H1 (cell line): ENCODE results near the gene HDLBP. TPM values are rescaled to one million over a fixed set of nuclear protein-coding genes. Genes with fewer than 3 reads are reported as not detected.

ENCODE experiments used
- ATF2 ChIP-seq: IDR thresholded peaks from 2 replicates; pipeline ENCODE4 v1.6.1; 2012; ENCODE audit warnings: low read length, inconsistent platforms
- BACH1 ChIP-seq: IDR thresholded peaks from 2 replicates; pipeline ENCODE4 v1.6.1; 2012; ENCODE audit warnings: low read length, improper control_type of control experiment
- CBX8 ChIP-seq: fragments of 300-800, 300-1000 bp; sonication (generic); IDR thresholded peaks from 2 replicates; pipeline ENCODE4 v1.7.1; 2016; ENCODE audit warnings: low read depth, low read length, borderline replicate concordance
- CHD2 ChIP-seq: IDR thresholded peaks from 2 replicates; pipeline ENCODE4 v1.6.1; 2012; ENCODE audit warnings: low read length, improper control_type of control experiment
- CTCF ChIP-seq, 3 experiments: IDR thresholded peaks; 1 replicate in 2 of 3; 2 replicates in 1 of 3; pipeline versions ENCODE4 v1.5.1 to v1.6.1; 2011; ENCODE audit warnings: low read length in 3 of 3, mild to moderate bottlenecking in 3 of 3, inconsistent platforms in 2 of 3, low read depth in 1 of 3, moderate library complexity in 1 of 3; ENCODE audit not compliant: insufficient read depth in 1 of 3; ENCODE audit errors: control extremely low read depth in 1 of 3
- EP300 ChIP-seq, 2 experiments: IDR thresholded peaks; 1 replicate in 1 of 2; 2 replicates in 1 of 2; pipeline ENCODE4 v1.6.1; 2011 to 2012; ENCODE audit warnings: low read depth in 2 of 2, low read length in 2 of 2, mild to moderate bottlenecking in 2 of 2, borderline replicate concordance in 1 of 2, inconsistent platforms in 1 of 2, moderate library complexity in 1 of 2
- HDAC2 ChIP-seq, 2 experiments: fragments of 300-600 bp in 1 of 2; sonication (generic) in 1 of 2; IDR thresholded peaks; 2 replicates each; pipeline ENCODE4 v1.6.1; 2011 to 2012; ENCODE audit warnings: low read depth in 2 of 2, low read length in 2 of 2, mild to moderate bottlenecking in 2 of 2, moderate library complexity in 2 of 2, borderline replicate concordance in 1 of 2, inconsistent platforms in 1 of 2
- KDM1A ChIP-seq: fragments of 200-600, 300-600 bp; sonication (generic); IDR thresholded peaks from 2 replicates; pipeline ENCODE4 v1.7.1; 2016; ENCODE audit warnings: mild to moderate bottlenecking, low read length, borderline replicate concordance
- KDM4A ChIP-seq: IDR thresholded peaks from one replicate; pipeline ENCODE4 v1.7.1; 2012; ENCODE audit warnings: low read depth, mild to moderate bottlenecking, moderate library complexity, low read length, inconsistent platforms; ENCODE audit not compliant: severe bottlenecking
- MAX ChIP-seq: IDR thresholded peaks from 2 replicates; pipeline ENCODE4 v1.6.1; 2012; ENCODE audit warnings: inconsistent platforms
- POLR2A ChIP-seq, 2 experiments: IDR thresholded peaks; 1 replicate in 1 of 2; 2 replicates in 1 of 2; pipeline ENCODE4 v1.6.1; 2011; ENCODE audit warnings: low read depth in 2 of 2, low read length in 2 of 2, mild to moderate bottlenecking in 2 of 2; ENCODE audit errors: control extremely low read depth in 1 of 2
- POLR2AphosphoS5 ChIP-seq: IDR thresholded peaks from 2 replicates; pipeline ENCODE4 v1.6.1; 2011; ENCODE audit warnings: low read depth, low read length
- SAP30 ChIP-seq: fragments of 300-600 bp; sonication (generic); IDR thresholded peaks from 2 replicates; pipeline ENCODE4 v1.7.1; 2012; ENCODE audit warnings: low read length, moderate library complexity, mild to moderate bottlenecking, inconsistent platforms; ENCODE audit not compliant: insufficient read depth, insufficient replicate concordance
- SIN3A ChIP-seq, 2 experiments: IDR thresholded peaks in 1 of 2; conservative IDR thresholded peaks in 1 of 2; 2 replicates each; pipeline ENCODE4 v1.6.1; 2011 to 2012; ENCODE audit warnings: low read length in 2 of 2, improper control_type of control experiment in 1 of 2, low read depth in 1 of 2, mild to moderate bottlenecking in 1 of 2
- SP2 ChIP-seq: IDR thresholded peaks from 2 replicates; pipeline ENCODE4 v1.6.1; 2012; ENCODE audit warnings: mild to moderate bottlenecking, low read length, inconsistent platforms
- SRF ChIP-seq: IDR thresholded peaks from 2 replicates; pipeline ENCODE4 v1.6.1; 2011; ENCODE audit warnings: mild to moderate bottlenecking, low read depth, low read length, moderate library complexity
- polyA plus RNA-seq, 7 experiments: library from polyadenylated mRNA; depleted of rRNA in 3 of 7; stranded (reverse) in 5 of 7; unstranded in 2 of 7; fragments of >200 nt in 5 of 7; fragments of 200-250 nt in 2 of 7; gene quantifications; 1 replicate in 5 of 7; 2 replicates in 1 of 7; 4 replicates in 1 of 7; pipeline versions ENCODE4 v1.2.1 to v1.2.3, GENCODE V29; 2011 to 2013; ENCODE audit warnings: missing spikeins in 2 of 7, mixed read lengths in 2 of 7
- total RNA-seq: library from RNA; stranded (reverse); fragmentation: NEBNext Ultra II Directional; extraction: Animal tissue kit (Norgen Biotek cat#: 25700); gene quantifications from 2 replicates; pipeline ENCODE4 v1.2.1, GENCODE V29; 2021
- TF ChIP-seq, protein P1 (sequence below): IDR thresholded peaks from 2 replicates; pipeline ENCODE4 v1.6.1; 2011; ENCODE audit warnings: low read depth, mild to moderate bottlenecking, low read length; ENCODE audit not compliant: insufficient read depth

HDLBP gene
- total and polyA plus RNA-seq, 2 of the 8 experiments (the other 6 are each of a cell fraction or from before 2014, with no cell fraction given): 185 to 360 TPM

GRCh38 chr2:241315093-241315878 lies at the start of gene HDLBP (continued):
- peak in 1 of 2 experiments; percentile 5; a peak in 1 of 3 replicates for TF ChIP-seq EP300 (IDR thresholded peaks at IDR 0.05; ENCODE audit: borderline replicate concordance in 1 of 2, low read depth in 2 of 2, low read length in 2 of 2)
- peak; percentile 34 to 79; a peak in 2 of 4 replicates for TF ChIP-seq SIN3A (conservative IDR thresholded peaks at IDR 0.05 in 1 of 2, IDR thresholded peaks at IDR 0.05 in 1 of 2; ENCODE audit: low read depth in 1 of 2, low read length in 2 of 2)
- TF ChIP-seq KDM1A: 0 out of 2 replicates have a peak, but pooled peaks have one; percentile 6
- no peak for TF ChIP-seq KDM4A
- peak; percentile 59 for TF ChIP-seq CHD2
- TF ChIP-seq BACH1: peak; percentile 65; the same call in 1 of the 2 replicates
- TF ChIP-seq SAP30: peak; percentile 70
- TF ChIP-seq MAX: peak; percentile 55
- no peak for TF ChIP-seq CBX8
- peak in 1 of 2 experiments; percentile 74; a peak in 1 of 4 replicates for TF ChIP-seq HDAC2 (IDR thresholded peaks at IDR 0.05; ENCODE audit: borderline replicate concordance in 1 of 2, low read depth in 2 of 2, low read length in 2 of 2)
- TF ChIP-seq POLR2AphosphoS5: peak; percentile 74
- peak; percentile 74; the same call in 1 of the 2 replicates for TF ChIP-seq SP2
- TF ChIP-seq CTCF (IDR thresholded peaks at IDR 0.05; ENCODE audit: control extremely low read depth in 1 of 3, insufficient read depth in 1 of 3, low read depth in 1 of 3, low read length in 3 of 3): peak; percentile 23 to 72 (median 51); a peak in 3 of 4 replicates
- peak; percentile 34; the same call in 1 of the 2 replicates for TF ChIP-seq SRF
- TF ChIP-seq, protein P1, sequence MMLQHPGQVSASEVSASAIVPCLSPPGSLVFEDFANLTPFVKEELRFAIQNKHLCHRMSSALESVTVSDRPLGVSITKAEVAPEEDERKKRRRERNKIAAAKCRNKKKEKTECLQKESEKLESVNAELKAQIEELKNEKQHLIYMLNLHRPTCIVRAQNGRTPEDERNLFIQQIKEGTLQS: peak; percentile 67
- TF ChIP-seq POLR2A (IDR thresholded peaks at IDR 0.05; ENCODE audit: control extremely low read depth in 1 of 2, low read depth in 2 of 2, low read length in 2 of 2): peak; percentile 66 to 73
- TF ChIP-seq ATF2: no peak; the same call in 1 of the 2 replicates
